ENCODE results near the gene GLA. TPM values are rescaled to one million over a fixed set of nuclear protein-coding genes. Genes with fewer than 3 reads are reported as not detected.

The GLA gene
- total RNA-seq, 1 donor from 2014 or later, result 6.8 TPM

DNA sequence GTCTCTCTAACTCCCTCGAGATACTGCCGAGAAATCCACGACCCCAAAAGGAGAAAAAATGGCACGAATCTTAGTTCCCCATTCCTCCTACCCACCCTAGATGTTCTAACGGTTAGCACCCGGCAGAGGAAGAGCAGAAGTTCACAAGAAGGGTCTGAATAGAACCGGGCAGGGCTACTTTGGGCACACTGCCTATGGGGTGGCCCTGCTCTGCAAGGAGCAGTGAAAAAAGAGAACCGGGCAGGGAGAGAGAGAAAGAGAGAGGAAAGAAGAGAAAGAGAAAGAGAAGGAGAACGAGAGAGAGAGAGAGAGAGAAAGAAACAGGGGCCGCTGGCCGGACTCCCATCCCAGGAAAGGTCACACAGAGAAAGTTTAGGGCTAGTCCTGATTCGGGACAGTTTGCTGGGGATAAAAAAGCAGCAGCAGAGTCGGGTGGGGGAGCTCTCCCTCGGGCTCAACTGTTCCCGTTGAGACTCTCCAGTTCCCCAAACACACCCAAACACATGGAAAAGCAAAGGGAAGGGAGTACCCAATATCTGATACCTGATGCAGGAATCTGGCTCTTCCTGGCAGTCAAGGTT lies 468 bp downstream of the GLA start:
- intact Hi-C loops (cut with DNase I), result no loop called here

GRCh38 chrX:101399825-101400224 lies 7.9 kb downstream of the GLA start:
- intact Hi-C loops (cut with DNase I), result no loop called here
- no peak for DNase-seq (ENCODE audit: low spot score)

More for the DNA sequence above, 468 bp downstream of the GLA start:
- no peak for DNase-seq (ENCODE audit: low spot score)

GRCh38 chrX:101398694-101399093 lies 9.0 kb downstream of the GLA start:
- no peak for DNase-seq (ENCODE audit: low spot score)
- intact Hi-C loops (cut with DNase I), result no loop called here

- no peak for DNase-seq (ENCODE audit: low spot score)
- intact Hi-C loops (cut with DNase I), result no loop called here
Measured at GRCh38 chrX:101397779-101398178, 9.9 kb downstream of the GLA start.

- intact Hi-C loops (cut with DNase I), result no loop called here
- DNase-seq (ENCODE audit: low spot score), result no peak
Measured at GRCh38 chrX:101395789-101396188, 11.9 kb downstream of the GLA start.

- intact Hi-C loops (cut with DNase I), result loop anchor here (5.0 kb wide), 1 partner anchor 47 kb away; the partner anchor contains the start of gene TIMM8A
Measured at GRCh38 chrX:101394372-101394771, 13.4 kb downstream of the GLA start.

GRCh38 chrX:101393530-101394305 lies 14.0 kb downstream of the GLA start:
- intact Hi-C loops (cut with DNase I), result loop anchor here (5.0 kb wide), 1 partner anchor 46 kb away; the partner anchor contains the start of gene TIMM8A

More at GRCh38 chrX:101394372-101394771, 13.4 kb downstream of the GLA start:
- DNase-seq (ENCODE audit: low spot score), result no peak

DNA sequence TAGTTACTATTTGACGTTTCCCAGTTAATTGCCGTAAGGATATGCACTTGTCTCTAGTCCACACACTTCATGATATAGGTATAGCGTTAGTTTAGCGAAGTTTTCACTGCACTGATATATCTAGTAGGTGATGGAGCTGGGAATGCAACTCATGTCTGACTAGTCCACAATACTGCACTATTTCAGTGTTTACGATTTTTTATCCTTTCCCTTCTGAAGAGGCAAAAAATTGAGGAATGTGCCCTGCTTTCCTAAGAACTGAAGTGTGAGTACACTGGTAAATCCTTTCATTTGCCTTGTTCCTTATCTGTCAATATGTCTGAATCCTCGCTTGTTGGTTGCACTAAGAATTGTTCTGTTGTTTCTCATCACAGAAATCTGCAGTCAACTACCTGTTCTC lies 15.9 kb downstream of the GLA start:
- DNase-seq (ENCODE audit: low spot score), result no peak
- intact Hi-C loops (cut with DNase I), result loop anchor here (5.0 kb wide), 1 partner anchor 45 kb away; the partner anchor contains the start of gene TIMM8A

More at GRCh38 chrX:101393530-101394305, 14.0 kb downstream of the GLA start:
- DNase-seq (ENCODE audit: low spot score), result no peak

DNA sequence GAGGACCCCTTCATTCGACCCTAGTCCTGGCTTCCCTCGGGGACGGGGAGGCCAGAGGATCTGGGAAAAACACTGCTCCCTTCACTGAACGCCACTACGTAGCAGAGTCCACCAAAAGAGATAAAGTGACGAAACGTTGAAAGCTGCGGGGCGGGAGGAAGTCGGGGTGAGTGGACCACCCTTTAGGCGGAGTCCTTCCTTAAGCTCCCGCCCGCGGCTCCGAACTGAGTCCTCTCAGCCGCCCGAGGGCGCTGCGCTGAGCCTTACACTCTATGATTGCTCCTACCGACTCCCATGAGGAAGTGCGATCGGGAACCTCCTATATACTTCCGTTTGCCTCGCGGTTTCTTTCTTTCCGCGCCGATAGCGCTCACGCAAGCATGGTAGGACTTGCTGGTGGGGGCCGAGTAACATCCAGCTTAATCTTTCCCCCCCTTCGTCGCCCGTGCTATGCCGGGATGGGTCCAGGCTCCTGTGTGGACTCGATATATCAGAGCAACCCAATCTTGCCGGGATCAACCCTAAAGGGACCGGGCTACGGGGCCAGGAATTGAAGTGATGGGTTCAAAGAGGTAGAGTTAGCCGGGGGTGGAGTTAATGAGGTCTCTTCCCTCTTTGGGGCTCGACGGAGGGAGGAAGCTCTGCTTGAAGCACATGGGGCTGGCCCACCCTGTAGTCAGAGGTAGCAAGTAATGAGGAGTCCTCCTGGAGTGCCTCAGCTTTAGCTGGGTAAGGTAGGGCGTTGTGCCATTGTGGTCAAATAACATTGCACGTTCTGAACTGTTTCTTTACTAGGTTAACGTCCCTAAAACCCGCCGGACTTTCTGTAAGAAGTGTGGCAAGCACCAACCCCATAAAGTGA lies 16.8 kb downstream of the GLA start, which contains the start of gene RPL36A:
TSS of gene RPL36A (plus strand) at position 348 of the 862 bp plus-strand sequence. CDS start at position 381, 33 bp downstream.
- intact Hi-C loops (cut with DNase I), result loop anchor here (5.0 kb wide), 1 partner anchor 44 kb away; the partner anchor contains the start of gene TIMM8A
- peak; percentile 88 for DNase-seq (ENCODE audit: low spot score)

DNA sequence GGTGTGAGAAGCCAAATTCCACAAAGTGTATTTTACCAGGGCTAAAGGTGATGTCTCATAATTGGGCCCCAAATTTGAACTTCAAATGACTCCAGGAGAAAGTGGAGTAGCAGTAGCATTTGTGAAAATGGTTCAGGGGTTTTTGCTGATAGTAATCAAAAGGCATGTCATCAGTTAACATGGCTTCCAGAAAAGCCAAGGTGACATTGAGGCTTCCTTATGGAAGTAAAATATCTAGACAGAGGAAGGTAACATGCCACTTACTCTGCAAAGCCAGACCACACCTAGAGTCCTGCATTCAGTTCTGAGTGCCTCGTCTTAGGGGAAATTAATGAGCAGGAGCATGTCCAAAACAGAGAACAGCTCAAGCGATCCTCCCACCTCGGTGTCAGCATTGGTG lies 19.1 kb downstream of the GLA start:
- DNase-seq (ENCODE audit: low spot score), result no peak
- intact Hi-C loops (cut with DNase I), result no loop called here

- DNase-seq (ENCODE audit: low spot score), result no peak
- intact Hi-C loops (cut with DNase I), result no loop called here
Measured at GRCh38 chrX:101386542-101386885, 21.2 kb downstream of the GLA start.

DNA sequence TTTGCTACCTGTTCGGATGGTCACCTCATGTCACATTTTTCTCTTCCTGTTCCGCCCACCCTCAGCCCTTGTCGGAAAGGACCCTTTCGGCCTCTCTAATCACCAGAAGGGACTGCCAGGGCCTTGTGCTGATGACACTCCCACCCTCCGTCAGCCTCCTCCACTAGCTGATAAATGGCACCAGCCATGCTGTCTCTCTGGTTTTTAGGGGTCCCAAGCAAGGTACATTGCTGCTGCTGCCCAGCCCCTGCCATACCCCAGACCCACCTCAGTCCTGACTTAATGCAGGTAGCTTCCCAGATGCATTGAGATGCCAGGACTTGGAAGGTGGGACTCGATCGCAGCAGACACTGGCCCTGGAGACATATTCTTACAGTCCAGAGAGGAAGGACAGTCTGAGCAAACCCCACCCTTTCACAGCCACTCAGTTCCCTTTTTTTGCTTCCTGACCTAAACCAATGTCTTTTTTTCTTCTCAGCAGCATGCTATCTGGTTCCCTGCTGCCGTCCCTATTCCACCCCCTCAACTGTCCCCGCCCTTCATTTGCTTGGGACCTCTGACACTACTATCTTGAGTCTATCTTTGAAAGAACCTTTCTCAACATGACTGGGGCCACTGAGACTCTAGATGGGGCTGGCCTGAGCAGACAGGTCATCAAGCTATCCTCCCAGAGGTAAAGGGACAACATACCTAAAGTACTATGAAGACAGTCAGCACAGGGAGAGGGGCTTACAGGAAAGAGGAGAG lies 21.8 kb downstream of the GLA start, which contains the start of gene BTK:
TSS of gene BTK (minus strand) at position 397 of the 747 bp plus-strand sequence. CDS start 10,907 bp downstream, outside the sequence.
- intact Hi-C loops (cut with DNase I), result no loop called here
- DNase-seq (ENCODE audit: low spot score), result no peak

GRCh38 chrX:101385026-101385684 lies 22.6 kb downstream of the GLA start:
- no peak for DNase-seq (ENCODE audit: low spot score)
- intact Hi-C loops (cut with DNase I), result no loop called here

- DNase-seq (ENCODE audit: low spot score), result no peak
- intact Hi-C loops (cut with DNase I), result no loop called here
Measured at GRCh38 chrX:101383679-101384205, 24.0 kb downstream of the GLA start.

DNA sequence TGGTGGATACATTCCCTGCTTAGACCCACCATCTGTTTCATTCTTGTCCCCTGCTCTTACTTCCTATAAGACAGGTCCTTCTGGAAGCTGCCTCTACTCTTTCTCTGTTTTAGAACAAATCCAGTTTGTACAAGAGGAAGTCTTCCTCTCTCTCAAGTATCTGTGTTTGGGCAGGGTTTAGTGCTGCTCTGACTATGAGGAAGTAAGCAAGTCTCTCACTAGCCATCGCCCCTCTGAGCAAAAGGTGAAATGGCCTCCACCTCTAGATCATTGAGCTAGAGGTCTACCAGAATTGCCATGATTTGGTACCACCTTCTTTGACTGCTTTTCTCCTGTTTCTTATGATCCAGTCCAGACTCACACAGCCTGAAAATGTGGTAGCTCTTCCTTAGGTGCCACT lies 30.2 kb downstream of the GLA start:
- no peak for DNase-seq (ENCODE audit: low spot score)
- intact Hi-C loops (cut with DNase I), result no loop called here

DNA sequence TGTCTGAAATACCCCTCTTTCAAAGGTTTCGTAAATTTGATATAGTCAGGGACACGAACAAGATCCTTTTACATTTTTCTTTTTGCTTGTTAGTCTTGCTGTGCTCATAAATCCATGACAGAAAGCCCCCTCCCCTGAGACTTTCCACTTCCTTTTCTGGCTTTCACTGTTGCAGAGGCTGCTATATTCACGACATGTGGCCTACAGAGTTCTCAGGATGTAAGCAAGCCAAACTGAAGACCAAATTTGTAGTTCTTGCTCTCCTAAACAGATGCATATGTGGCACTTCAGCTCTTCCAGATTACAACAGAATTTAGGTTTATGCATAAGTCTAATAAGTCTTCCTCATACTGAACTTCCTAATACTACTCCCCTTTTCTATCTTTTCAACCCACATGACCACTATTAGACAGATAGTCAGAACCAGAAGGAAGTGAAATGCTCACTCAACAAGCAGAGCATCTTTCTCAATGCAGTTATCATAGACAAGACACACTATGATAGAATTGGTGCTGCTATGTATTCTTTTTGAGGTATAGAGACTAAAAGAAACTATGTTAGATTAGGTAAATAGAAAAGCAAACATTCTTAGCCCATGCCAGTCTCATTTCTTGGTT lies 36.7 kb downstream of the GLA start:
- DNase-seq (ENCODE audit: low spot score), result no peak
- intact Hi-C loops (cut with DNase I), result no loop called here

DNA sequence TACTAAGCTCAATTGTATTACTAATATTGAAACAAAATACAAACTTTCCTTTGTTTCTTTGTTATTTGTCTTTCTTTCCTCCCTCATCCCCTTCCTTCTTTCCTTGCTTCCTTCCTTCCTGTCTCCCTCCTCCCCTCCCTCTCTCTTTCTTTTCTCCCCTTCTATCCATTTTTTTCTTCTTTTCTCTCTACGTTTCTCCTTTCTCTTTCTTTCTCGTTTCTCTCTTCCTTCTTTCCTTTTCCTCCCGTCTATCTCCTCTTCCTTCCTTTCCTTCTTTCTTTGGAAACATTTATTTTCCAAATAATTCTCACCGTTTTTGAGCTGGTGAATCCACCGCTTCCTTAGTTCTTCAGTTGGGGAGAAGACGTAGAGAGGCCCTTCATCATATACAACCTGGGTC lies 38.0 kb downstream of the GLA start:
- intact Hi-C loops (cut with DNase I), result no loop called here
- DNase-seq (ENCODE audit: low spot score), result no peak

DNA sequence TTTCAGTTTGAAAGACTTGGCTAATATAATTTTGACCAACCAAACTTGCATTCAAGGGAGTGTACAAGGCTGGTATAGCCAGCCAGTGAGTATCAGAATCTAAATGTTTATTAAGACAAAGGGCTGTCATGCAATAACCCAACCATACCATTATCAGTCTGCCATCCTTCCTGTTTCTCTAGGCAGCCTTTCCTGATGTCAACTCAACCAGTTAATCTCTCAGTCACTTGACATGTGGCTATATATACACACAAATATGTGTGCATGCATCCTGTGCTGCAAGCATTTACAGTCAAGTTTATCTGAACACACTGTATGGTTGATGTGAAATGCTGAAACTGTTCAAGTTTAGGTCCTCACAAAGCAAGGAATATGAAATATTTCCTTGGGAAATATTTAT lies 38.9 kb downstream of the GLA start:
- no peak for DNase-seq (ENCODE audit: low spot score)
- intact Hi-C loops (cut with DNase I), result no loop called here
